ENCODE results near the gene GEMIN2.
"Not testable (repeated sequence)": the region's sequence is repeated elsewhere in the genome, so short reads cannot be mapped to it uniquely, and the experiment has no call there.

GEMIN2 gene

GRCh38 chr14:39176263-39177167 is 62.4 kb downstream of the GEMIN2 start:
- no peak for DNase-seq (ENCODE audit: low read depth)

GRCh38 chr14:39177168-39177545 is 63.0 kb downstream of the GEMIN2 start:
- no peak for DNase-seq (ENCODE audit: low read depth)

- no peak for DNase-seq (ENCODE audit: low read depth)
Measured at GRCh38 chr14:39179042-39179441, 64.9 kb downstream of the GEMIN2 start.

- DNase-seq (ENCODE audit: low read depth) = no peak
Measured at GRCh38 chr14:39180553-39180952, 66.4 kb downstream of the GEMIN2 start.

- no peak for DNase-seq (ENCODE audit: low read depth)
Measured at GRCh38 chr14:39181026-39181692, 67.0 kb downstream of the GEMIN2 start.

GRCh38 chr14:39181693-39182047 is 67.5 kb downstream of the GEMIN2 start:
- no peak for DNase-seq (ENCODE audit: low read depth)

GRCh38 chr14:39182770-39183684 is 68.9 kb downstream of the GEMIN2 start:
- DNase-seq (ENCODE audit: low read depth) = no peak

GRCh38 chr14:39183685-39184003 is 69.5 kb downstream of the GEMIN2 start:
- DNase-seq (ENCODE audit: low read depth) = not testable (repeated sequence)

GRCh38 chr14:39184628-39185255 is 70.6 kb downstream of the GEMIN2 start:
- no peak for DNase-seq (ENCODE audit: low read depth)

- DNase-seq (ENCODE audit: low read depth) = no peak
Measured at GRCh38 chr14:39185256-39186049, 71.3 kb downstream of the GEMIN2 start.
